SKM-1 (cell line): ENCODE data around the gene STK11IP.

Experiments
- DNase-seq: peaks from one replicate; lab custom pipeline; 2025; ENCODE audit not compliant: unreplicated experiment; lab: John Stamatoyannopoulos, UW

The STK11IP gene

GRCh38 chr2:219631904-219632759, 34.5 kb downstream of the STK11IP start:
- DNase-seq: no peak

DNA sequence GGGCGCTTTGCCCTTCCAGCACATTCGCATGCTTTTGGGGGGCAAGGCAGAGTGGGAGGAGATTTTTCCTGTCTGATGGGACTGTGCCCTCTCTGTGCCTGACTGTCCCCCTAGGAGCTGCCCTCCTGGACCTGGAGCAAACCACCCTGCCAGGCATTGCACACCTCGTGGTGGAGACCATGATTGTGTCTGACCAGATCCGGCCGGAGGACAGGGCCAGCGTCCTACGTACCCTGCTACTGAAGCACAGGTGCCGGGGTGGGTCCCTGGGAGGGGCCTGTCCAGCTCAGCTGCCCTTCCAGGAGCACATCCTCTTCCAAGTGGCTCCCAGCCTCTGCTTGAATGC, 35.1 kb downstream of the STK11IP start:
- DNase-seq: no peak

- no peak for DNase-seq
These were observed 35.8 kb downstream of the STK11IP start for GRCh38 chr2:219633276-219634065.

- DNase-seq: no peak
These were observed 36.7 kb downstream of the STK11IP start for GRCh38 chr2:219634171-219634940.

DNA sequence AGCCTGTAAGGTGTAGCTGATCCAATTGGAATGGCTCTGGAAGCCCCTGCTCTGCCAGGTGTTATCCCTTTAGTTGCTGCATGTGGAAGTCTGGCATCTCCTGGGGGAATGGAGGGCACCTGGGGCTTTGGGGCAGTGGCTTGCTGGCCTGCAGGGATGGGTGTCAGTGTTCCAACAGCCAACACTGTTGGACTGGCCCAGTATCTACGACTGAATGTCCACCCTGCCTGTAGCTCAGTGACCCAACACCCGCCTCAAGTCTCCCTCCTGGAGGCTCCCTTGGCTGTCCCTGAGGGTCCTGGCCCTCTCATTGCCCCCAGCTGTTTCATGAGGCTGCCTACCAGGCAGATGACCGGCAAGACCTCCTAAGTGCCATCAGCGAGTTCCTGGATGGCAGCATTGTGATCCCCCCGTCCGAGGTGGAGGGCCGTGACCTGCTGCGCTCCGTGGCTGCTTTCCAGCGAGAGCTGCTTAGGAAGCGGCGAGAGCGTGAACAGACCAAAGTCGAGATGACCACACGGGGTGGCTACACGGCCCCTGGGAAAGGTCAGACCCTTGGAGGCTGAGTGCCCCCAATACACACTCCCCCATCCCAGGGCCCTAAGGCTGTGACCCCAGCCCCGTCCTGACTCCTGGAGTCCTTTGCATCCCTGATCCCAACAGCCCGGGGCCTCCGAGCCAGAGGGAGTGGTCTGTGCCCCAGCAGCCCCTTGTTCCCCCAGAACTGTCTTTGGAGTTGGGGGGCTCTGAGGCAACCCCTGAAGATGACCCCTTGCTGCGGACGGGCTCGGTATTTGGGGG, 37.5 kb downstream of the STK11IP start:
- no peak for DNase-seq

DNA sequence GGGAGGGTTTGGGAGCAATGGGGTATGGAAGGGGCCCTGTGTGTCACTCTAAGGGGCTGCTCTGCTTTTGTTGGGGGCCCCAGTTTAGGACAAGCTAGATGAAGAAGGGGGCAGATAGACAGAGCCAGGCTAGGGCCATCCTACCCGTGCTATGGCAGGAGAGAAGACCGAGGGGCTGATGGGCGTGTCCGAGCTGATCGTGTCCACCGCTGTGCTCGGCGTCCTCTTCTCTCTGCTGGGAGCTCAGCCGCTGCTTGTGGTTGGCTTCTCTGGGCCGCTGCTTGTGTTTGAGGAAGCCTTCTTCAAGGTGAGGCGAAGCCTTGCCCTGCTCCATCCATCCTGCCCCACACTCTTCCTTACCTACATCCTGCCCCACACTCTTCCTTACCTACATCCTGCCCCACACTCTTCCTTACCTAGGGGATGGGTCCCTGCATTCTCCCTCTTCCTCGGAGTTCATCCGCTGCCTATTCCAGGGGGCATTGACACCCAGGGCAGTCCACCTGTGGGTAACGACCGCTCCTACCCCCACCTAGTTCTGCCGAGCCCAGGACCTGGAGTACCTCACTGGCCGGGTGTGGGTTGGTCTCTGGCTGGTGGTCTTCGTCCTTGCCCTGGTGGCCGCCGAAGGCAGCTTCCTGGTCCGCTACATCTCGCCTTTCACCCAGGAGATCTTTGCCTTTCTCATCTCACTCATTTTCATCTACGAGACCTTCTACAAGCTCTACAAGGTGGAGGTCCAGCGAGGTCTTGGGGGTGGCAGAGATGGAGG, 38.7 kb downstream of the STK11IP start:
- no peak for DNase-seq

- DNase-seq: no peak
These were observed 39.5 kb downstream of the STK11IP start for GRCh38 chr2:219636941-219637841.

- no peak for DNase-seq
These were observed 40.2 kb downstream of the STK11IP start for GRCh38 chr2:219637842-219638185.

DNA sequence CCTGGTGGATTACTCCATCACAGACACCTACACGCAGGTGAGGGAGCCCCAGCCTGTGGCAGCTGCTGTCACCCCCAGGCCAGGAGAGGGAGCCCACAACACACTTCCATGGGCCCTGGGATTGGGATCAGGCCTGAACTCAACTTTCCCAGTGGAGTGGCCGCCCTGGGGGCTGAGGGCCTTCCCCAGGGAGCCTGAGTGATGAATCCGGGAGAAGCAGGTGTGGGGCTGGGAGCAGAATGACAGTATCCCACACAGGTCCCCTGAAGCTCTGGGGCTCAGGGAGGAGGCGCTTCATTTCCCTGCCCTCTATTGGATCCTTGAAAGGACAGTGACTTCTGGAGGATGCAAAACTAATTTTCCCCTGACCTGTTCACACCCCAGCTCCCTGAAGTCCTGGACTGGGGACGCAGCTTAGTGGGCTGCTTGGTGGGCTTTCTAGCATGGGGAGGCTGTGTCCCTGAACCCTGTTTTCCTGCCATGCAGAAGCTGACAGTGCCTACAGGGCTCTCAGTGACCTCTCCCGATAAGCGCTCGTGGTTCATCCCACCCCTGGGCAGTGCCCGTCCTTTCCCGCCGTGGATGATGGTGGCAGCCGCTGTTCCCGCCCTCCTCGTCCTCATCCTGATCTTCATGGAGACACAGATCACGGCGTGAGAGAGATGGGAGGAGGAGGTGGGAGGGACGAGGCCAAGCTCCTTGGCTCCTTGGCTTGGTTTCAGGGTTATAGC, 40.7 kb downstream of the STK11IP start:
- DNase-seq: no peak

DNA sequence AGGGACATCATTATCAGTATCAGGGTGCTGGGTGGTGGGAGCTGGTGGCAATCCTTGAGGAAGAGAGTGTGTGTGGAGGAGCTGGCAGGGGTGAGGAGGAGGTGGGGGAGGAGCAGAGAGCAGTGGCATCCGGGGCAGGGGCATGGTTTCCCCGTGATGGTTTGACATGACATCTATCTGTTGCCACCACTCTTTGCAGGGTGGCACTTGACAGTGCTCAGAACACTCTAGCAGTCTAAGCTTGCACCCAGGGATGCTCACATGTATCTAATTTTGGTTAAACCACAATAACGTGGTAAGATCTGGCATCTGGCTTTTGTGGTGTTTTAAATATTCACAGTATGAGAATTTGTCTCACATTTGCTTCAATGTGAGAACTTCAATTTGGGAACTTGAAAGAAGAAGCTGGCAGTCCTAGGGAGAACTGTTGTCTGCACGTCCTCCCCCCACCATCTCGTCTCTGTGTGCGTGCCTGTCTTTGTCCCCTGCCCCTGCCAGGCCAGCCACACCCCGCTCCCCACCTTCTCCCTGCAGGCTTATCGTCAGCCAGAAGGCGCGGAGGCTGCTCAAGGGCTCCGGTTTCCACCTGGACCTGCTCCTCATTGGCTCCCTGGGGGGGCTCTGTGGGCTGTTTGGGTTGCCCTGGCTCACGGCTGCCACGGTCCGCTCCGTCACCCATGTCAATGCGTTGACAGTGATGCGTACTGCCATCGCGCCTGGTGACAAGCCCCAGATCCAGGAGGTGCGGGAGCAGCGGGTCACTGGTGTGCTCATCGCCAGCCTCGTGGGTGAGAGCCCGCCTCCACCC, 41.5 kb downstream of the STK11IP start:
- no peak for DNase-seq

- no peak for DNase-seq
These were observed 43.9 kb downstream of the STK11IP start for GRCh38 chr2:219641390-219642068.

DNA sequence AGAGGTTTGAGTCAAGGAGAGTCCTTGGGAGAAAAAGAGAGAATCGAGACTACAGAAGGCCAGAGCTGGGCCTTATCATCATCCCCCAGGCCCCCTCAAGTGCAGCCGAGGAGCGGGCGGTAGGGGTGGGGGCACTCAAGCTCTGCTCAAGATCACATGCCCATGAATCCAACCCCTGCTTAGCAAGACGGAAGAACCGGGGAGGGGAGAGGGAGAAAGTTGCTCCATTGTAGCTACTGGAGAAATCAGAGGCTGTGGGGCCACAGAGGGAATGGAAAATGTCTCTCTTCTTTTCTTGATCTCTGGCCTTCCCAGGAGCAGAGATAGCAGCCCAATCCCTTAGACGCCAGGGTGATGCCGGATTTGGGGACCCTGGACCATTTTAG, 44.4 kb downstream of the STK11IP start:
- no peak for DNase-seq

GRCh38 chr2:219642465-219643083, 44.9 kb downstream of the STK11IP start:
- DNase-seq: peak; percentile 97

- DNase-seq: no peak
These were observed 45.4 kb downstream of the STK11IP start for GRCh38 chr2:219643084-219643473.

- DNase-seq: no peak
These were observed 46.2 kb downstream of the STK11IP start for GRCh38 chr2:219643788-219644398.

GRCh38 chr2:219644801-219645480, 47.3 kb downstream of the STK11IP start:
- DNase-seq: no peak
